WI38 (cell line): ENCODE measurements around the gene ZC3H7A.
"Not testable (repeated sequence)": the region's sequence is repeated elsewhere in the genome, so short reads cannot be mapped to it uniquely, and the experiment has no call there.

Experiments used
- H3K4me3 ChIP-seq: 2 replicates; pipeline ENCODE4 v1.5.1; 2011; ENCODE audit warnings: low read depth, mild to moderate bottlenecking, control low read depth, low read length
- TF ChIP-seq, protein P1 (sequence below): IDR thresholded peaks from 2 replicates; pipeline ENCODE4 v1.5.1; 2012; ENCODE audit warnings: low read depth, mild to moderate bottlenecking, control low read depth, low read length

The ZC3H7A gene

DNA sequence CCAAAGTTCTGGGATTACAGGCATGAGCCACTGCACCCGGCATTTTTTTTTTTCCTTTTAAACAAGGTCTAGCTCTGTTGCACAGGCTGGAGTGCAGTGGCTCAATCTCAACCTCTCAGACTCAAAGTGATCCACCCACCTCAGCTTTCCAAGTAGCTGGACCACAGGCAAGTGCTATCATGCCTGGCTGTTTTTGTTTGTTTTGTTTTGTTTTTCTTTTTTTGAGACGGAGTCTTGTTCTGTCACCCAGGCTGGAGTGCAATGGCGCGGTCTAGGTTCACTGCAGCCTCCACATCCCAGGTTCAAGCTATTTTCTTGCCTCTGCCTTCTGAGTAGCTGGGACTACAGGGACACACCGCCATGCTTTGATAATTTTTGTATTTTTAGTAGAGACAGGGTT, 19.1 kb upstream of the ZC3H7A start:
- TF ChIP-seq, protein P1, sequence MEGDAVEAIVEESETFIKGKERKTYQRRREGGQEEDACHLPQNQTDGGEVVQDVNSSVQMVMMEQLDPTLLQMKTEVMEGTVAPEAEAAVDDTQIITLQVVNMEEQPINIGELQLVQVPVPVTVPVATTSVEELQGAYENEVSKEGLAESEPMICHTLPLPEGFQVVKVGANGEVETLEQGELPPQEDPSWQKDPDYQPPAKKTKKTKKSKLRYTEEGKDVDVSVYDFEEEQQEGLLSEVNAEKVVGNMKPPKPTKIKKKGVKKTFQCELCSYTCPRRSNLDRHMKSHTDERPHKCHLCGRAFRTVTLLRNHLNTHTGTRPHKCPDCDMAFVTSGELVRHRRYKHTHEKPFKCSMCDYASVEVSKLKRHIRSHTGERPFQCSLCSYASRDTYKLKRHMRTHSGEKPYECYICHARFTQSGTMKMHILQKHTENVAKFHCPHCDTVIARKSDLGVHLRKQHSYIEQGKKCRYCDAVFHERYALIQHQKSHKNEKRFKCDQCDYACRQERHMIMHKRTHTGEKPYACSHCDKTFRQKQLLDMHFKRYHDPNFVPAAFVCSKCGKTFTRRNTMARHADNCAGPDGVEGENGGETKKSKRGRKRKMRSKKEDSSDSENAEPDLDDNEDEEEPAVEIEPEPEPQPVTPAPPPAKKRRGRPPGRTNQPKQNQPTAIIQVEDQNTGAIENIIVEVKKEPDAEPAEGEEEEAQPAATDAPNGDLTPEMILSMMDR, result no peak
- H3K4me3 ChIP-seq, result no peak overlapping the region

DNA sequence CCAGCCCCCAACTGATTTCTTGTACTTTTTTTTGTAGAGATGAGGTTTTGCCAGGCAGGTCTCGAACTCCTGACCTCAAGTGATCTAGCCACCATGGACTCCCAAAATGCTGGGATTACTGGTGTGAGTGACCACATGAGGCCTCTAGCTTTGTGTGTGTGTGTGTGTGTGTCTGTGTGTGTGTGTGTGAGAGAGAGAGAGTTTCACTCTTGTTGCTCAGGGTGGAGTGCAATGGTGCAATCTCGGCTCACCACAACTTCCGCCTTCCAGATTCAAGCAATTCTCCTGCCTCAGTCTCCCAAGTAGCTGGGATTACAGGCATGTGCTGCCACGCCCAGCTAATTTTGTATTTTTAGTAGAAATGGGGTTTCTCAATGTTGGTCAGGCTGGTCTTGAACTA, 17.7 kb upstream of the ZC3H7A start:
- H3K4me3 ChIP-seq, result not testable (repeated sequence)

DNA sequence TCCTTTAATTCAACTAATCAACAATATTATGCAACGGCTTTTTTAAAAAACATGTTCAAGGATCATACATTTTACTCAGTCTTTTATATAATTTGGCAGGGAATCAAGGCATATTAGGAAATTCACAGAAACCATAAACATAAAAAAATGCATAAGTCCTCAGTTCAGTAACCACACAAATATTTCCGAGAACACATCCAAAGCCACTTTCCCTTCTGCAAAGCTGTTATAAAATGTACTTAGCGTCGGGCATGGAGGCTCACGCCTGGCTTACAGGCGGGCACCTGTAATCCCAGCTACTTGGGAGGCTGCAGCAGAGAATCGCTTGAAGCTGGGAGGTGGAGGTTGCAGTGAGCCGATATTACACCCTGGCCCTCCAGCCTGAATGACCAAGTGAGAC, 9.7 kb upstream of the ZC3H7A start:
- no peak overlapping the region for H3K4me3 ChIP-seq
- TF ChIP-seq, protein P1, result no peak

DNA sequence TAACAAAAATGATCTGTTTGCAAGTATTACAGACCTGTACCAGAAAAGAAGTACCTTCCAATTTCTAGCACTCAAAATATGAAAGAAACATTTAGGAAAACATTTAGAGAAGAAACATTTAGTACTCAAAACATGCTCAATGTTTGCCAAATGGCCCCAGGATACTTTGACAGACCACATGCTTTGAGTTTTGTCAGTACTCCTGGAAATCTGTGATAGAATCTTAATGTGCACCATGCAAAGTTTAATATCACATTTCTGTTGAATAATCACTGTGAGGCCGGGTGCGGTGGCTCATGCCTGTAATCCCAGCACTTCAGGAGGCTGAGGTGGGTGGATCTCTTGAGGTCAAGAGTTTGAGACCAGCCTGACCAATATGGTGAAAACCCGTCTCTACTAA, 8.5 kb upstream of the ZC3H7A start:
- TF ChIP-seq, protein P1, result no peak
- H3K4me3 ChIP-seq, result no peak overlapping the region

DNA sequence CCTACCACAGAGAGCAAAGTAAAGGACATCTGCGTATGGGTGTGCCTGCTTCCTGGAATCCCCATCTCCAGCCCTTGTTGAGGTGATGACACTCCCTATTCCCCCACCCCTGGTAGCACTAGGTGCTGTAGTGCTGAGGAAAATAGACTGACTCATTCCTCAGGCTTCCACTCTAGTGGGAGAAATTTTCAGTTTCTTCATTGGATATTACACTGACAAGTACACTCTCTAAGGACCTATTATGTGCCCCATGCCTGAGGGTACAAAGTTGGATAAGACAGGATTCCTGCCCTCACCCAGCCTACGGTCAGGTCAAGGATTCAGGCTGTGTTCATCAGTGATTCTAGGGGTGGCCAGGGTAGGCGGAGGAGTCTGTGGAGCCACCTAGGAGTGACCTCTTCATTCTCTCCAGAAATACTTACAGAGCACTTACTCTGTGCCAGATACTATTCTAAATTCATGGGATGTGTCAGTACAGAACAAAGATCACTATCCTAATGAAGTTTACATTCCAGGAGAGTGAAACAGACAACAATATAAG, 4.5 kb upstream of the ZC3H7A start:
- H3K4me3 ChIP-seq, result no peak overlapping the region; the same call in 1 of the 2 replicates
- TF ChIP-seq, protein P1, result no peak

DNA sequence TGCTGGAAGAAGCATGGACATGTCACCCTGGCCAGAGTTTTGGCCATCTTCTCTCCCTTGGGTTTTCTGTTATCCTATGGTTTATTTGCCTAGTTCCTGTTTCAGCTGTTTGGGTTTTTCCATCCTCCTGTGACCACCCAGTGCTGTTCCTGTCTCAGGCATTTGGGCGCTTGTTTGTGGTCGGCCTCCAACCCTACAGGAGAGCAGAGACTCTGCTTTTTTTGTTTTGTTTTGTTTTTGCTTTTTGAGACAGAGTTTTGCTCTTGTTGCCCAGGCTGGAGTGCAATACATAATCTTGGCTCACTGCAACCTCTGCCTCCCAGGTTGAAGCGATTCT, 3.3 kb upstream of the ZC3H7A start:
- H3K4me3 ChIP-seq, result no peak overlapping the region
- TF ChIP-seq, protein P1, result no peak

DNA sequence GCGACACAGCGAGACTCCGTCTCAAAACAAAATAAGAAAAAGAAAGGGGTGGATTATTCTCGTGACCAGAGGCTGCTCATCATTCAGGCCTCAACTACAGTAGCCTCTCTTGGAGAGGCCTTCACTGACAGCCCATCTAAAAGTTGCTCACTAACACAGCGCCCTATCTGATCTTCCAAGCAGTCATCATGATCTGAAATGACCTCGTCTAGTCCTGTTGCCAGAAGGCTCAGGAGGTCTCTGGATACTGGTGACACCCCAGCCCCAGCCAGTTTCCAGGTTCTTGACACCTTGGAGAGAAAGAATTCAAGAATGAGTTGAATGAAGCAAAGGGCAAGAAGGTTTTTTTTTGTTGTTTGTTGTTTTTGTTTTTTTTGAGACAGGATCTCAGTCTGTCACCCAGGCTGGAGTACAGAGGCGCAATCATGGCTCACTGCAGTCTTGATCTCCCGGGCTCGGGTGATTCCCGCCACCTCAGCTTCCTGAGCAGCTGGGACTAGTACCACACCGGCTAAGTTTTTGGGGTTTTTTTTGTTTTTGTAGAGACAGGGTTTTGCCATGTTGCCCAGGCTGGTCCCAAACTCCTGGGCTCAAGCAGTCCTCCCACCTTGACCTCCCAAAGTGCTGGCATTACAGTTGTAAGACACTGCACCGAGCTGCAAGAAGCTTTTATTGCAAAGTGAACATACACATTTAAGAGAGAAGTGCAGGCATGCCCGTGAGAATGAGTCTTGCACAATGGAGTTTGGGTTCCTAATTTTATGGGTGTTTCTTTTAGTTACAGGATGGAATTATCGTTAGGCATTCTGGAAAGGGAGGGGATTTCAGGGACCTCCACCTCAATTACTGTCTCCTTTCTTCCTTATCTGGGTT, 2.7 kb upstream of the ZC3H7A start:
- H3K4me3 ChIP-seq, result no peak overlapping the region
- TF ChIP-seq, protein P1, result no peak
